ENCODE data around the gene EIF2B2. TPM values are rescaled to one million over a fixed set of nuclear protein-coding genes. Genes with fewer than 3 reads are reported as not detected.

EIF2B2 gene
- total RNA-seq, 1 experiment from 2014 or later = 48.3 TPM

DNA sequence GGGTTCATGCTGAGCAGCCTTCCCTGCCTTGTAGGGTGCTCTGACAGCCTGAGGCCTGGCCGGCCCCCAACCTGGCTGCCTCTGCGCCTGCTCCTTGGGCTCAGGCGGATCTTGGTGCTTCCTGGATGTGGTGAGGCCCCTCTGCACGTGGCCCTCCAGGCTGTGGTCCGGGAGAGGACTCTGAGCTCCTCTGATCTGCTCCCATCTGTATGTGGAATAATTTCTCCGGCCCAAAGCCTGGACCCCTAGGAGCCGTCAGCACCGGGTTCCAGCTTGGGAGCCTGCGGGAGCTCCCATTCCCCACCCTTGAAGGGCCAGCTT lies 21.3 kb upstream of the EIF2B2 start:
- Histone ChIP-seq H3K27me3 (ENCODE audit: insufficient read depth, low read length) (no peaks in the 10 kb centered on the region), H2BK5ac (ENCODE audit: insufficient read length, low read length) (no peak overlapping the region), H3K23me2 (ENCODE audit: insufficient read length, low read depth, low read length, poor library complexity, severe bottlenecking) (no peaks in the 10 kb centered on the region), H2BK120ac (ENCODE audit: low read depth, low read length, poor library complexity, severe bottlenecking) (no peak overlapping the region), H3K56ac (ENCODE audit: insufficient read length, low read depth, low read length) (no peak overlapping the region), H3K14ac (ENCODE audit: insufficient read depth, low read length) (no peak overlapping the region; the same call in 1 of the 2 replicates), H3K4me2 (ENCODE audit: insufficient read depth, insufficient read length, low read length) (no peak overlapping the region), H3K27ac (ENCODE audit: insufficient read length, low read depth, low read length) (no peak overlapping the region), H3K18ac (ENCODE audit: insufficient read length, low read depth, low read length) (no peak overlapping the region), H3K79me1 (ENCODE audit: insufficient read depth, low read depth, low read length, poor library complexity, severe bottlenecking) (no peaks in the 10 kb centered on the region), H4K5ac (ENCODE audit: insufficient read length, low read depth, low read length) (no peak overlapping the region), H3K23ac (ENCODE audit: insufficient read length, low read depth, low read length) (no peak overlapping the region), H4K91ac (ENCODE audit: insufficient read length, low read depth, low read length) (no peak overlapping the region), H2BK20ac (ENCODE audit: low read depth, low read length, poor library complexity, severe bottlenecking) (no peak overlapping the region), H3T11ph (ENCODE audit: low read length) (no peak overlapping the region), H3K9me3 (ENCODE audit: control insufficient read depth, low read depth, low read length) (no peaks in the 10 kb centered on the region), H3K9ac (ENCODE audit: extremely low read depth, insufficient read length, low read length) (no peak overlapping the region), H2AK5ac (ENCODE audit: insufficient read length, low read length) (no peak overlapping the region), H2BK12ac (ENCODE audit: insufficient read length, low read depth, low read length) (no peak overlapping the region), H4K20me1 (ENCODE audit: control insufficient read depth, insufficient read depth, insufficient read length) (no peaks in the 10 kb centered on the region), H4K8ac (replicated peaks; ENCODE audit: insufficient read length, low read depth, low read length) (no peak overlapping the region), H2AFZ (ENCODE audit: low read length) (no peak overlapping the region), H3K79me2 (ENCODE audit: insufficient read depth, low read length) (no peaks in the 10 kb centered on the region), H3K4ac (ENCODE audit: low read depth, low read length) (no peak overlapping the region), H3K4me1 (ENCODE audit: insufficient read depth, low read length) (no peaks in the 10 kb centered on the region; the same call in 1 of the 2 replicates), H2BK15ac (ENCODE audit: low read depth, low read length) (no peak overlapping the region)
- Mint-ChIP-seq H3K9me3 (no peaks in the 10 kb centered on the region), H3K36me3 (ENCODE audit: insufficient read depth in 1 of 3, low read depth in 3 of 3) (no peaks in the 10 kb centered on the region; a peak in 1 of 7 replicates), H3K4me3 (no peak overlapping the region), H3K27me3 (ENCODE audit: low read depth) (no peaks in the 10 kb centered on the region; the same call in 1 of the 2 replicates), H3K4me1 (peaks cover 26 to 44% of the 10 kb centered on the region in 2 experiments), H3K27ac (no peak overlapping the region)
- WGBS (ENCODE audit: extremely low coverage, insufficient read length, low lambda C conversion rate) = no CpG with 5 or more reads among the region's 9 CpGs
- DNase-seq = no peak
- TF ChIP-seq CTCF (conservative IDR thresholded peaks at IDR 0.05) = no peak

Data from H9 (cell line).